SU-DHL-6 (cell line): Measurements from ENCODE around the gene CAPN5.

Source experiments
- H2AFZ ChIP-seq: fragments of 200-600 bp; sonication (generic); 2 replicates; pipeline ENCODE4 v1.6.1; 2014; ENCODE audit warnings: low read depth, mild to moderate bottlenecking, moderate library complexity, mixed read lengths, antibody characterized with exemption, low read length; ENCODE audit not compliant: severe bottlenecking
- H3F3A ChIP-seq: fragments of 200-600 bp; shearing (Covaris generic); 2 replicates; pipeline ENCODE4 v1.6.0; 2016; ENCODE audit warnings: antibody characterized with exemption, mild to moderate bottlenecking; ENCODE audit not compliant: insufficient read depth
- H3K27ac ChIP-seq: fragments of 200-600 bp; sonication (generic); 2 replicates; pipeline ENCODE4 v1.5.1; 2016; ENCODE audit warnings: low read depth, mild to moderate bottlenecking, low read length, moderate library complexity, mixed read lengths
- H3K27me3 ChIP-seq: fragments of 200-600 bp; sonication (generic), shearing (Covaris generic); 2 replicates; pipeline ENCODE4 v1.6.0; 2014; ENCODE audit warnings: mild to moderate bottlenecking, low read length
- H3K36me3 ChIP-seq: fragments of 200-600 bp; sonication (generic); 2 replicates; pipeline ENCODE4 v1.6.1; 2014; ENCODE audit warnings: mild to moderate bottlenecking, low read length, mixed read lengths
- H3K4me2 ChIP-seq: fragments of 300-600, 200-600 bp; shearing (Covaris generic), sonication (generic); 2 replicates; pipeline ENCODE4 v1.6.0; 2014; ENCODE audit warnings: low read length, low read depth, mild to moderate bottlenecking; ENCODE audit not compliant: poor library complexity, severe bottlenecking
- H3K4me3 ChIP-seq: fragments of 200-600 bp; sonication (generic); 2 replicates; pipeline ENCODE4 v1.5.1; 2014; ENCODE audit warnings: antibody characterized with exemption, low read length, mild to moderate bottlenecking, mixed read lengths; ENCODE audit not compliant: insufficient read depth, poor library complexity, severe bottlenecking
- H3K79me2 ChIP-seq: fragments of 200-600 bp; sonication (generic); 2 replicates; pipeline ENCODE4 v1.6.1; 2014; ENCODE audit warnings: mild to moderate bottlenecking, low read length, moderate library complexity; ENCODE audit not compliant: insufficient read depth
- H3K9ac ChIP-seq: fragments of 200-600 bp; sonication (generic); 2 replicates; pipeline ENCODE4 v1.7.0; 2014; ENCODE audit warnings: mild to moderate bottlenecking, low read length
- H3K9me2 ChIP-seq: fragments of 200-600 bp; sonication (generic); replicated peaks from 2 replicates; pipeline ENCODE4 v1.6.1; 2014; ENCODE audit warnings: low read length; ENCODE audit not compliant: insufficient read depth
- H3K9me3 ChIP-seq: fragments of 200-600 bp; sonication (generic); 2 replicates; pipeline ENCODE4 v1.6.1; 2014; ENCODE audit warnings: low read length, mixed read lengths; ENCODE audit not compliant: insufficient read depth
- H4K20me1 ChIP-seq: fragments of 200-600 bp; sonication (generic); 2 replicates; pipeline ENCODE4 v1.6.1; 2014; ENCODE audit warnings: low read depth, mild to moderate bottlenecking, antibody characterized with exemption, low read length, moderate library complexity, mixed read lengths
- EZH2phosphoT487 ChIP-seq: fragments of 200-600 bp; sonication (generic), shearing (Covaris generic); conservative IDR thresholded peaks from 2 replicates; pipeline ENCODE4 v1.6.1; 2018; ENCODE audit warnings: mild to moderate bottlenecking, antibody characterized with exemption, low read length, moderate library complexity, mixed read lengths
- TF ChIP-seq, protein P1 (sequence below): fragments of 200-600 bp; sonication (generic); IDR thresholded peaks from one replicate; pipeline ENCODE4 v1.5.1; 2017; ENCODE audit warnings: antibody characterized with exemption, mild to moderate bottlenecking, low read length, moderate library complexity; ENCODE audit not compliant: insufficient read depth, poor library complexity, severe bottlenecking

CAPN5 gene

DNA sequence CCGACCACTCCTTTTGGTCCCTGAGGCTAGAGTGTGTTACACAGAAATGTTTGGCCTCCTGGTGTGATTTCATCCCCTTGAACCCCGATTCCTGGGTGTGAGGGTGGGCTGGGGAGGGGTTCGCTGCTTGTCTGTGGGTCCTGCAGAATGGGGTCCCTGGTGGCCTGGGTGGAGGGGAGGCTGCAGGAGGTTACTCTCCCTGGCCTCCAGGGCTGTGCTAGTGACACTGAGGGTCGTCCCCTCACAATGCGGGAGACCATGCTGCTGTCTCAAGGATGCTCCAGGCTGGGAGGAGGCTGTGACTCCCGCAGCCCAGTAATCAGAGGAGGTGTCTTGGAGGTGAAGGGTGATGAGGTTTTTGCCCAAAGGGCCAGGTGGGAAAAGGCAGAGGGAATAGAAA, 18.9 kb downstream of the CAPN5 start:
- Histone ChIP-seq H2AFZ (no peak overlapping the region), H3K79me2 (no peaks in the 10 kb centered on the region), H3K4me2 (no peak overlapping the region), H3F3A (no peaks in the 10 kb centered on the region), H3K27me3 (no peaks in the 10 kb centered on the region), H3K9ac (no peak overlapping the region), H3K9me3 (no peaks in the 10 kb centered on the region), H3K27ac (no peak overlapping the region), H3K36me3 (no peaks in the 10 kb centered on the region), H4K20me1 (no peaks in the 10 kb centered on the region), H3K9me2 (no peaks in the 10 kb centered on the region), H3K4me3 (no peak overlapping the region)
- TF ChIP-seq, protein P1, sequence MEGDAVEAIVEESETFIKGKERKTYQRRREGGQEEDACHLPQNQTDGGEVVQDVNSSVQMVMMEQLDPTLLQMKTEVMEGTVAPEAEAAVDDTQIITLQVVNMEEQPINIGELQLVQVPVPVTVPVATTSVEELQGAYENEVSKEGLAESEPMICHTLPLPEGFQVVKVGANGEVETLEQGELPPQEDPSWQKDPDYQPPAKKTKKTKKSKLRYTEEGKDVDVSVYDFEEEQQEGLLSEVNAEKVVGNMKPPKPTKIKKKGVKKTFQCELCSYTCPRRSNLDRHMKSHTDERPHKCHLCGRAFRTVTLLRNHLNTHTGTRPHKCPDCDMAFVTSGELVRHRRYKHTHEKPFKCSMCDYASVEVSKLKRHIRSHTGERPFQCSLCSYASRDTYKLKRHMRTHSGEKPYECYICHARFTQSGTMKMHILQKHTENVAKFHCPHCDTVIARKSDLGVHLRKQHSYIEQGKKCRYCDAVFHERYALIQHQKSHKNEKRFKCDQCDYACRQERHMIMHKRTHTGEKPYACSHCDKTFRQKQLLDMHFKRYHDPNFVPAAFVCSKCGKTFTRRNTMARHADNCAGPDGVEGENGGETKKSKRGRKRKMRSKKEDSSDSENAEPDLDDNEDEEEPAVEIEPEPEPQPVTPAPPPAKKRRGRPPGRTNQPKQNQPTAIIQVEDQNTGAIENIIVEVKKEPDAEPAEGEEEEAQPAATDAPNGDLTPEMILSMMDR, result no peak
- no peak for TF ChIP-seq EZH2phosphoT487

DNA sequence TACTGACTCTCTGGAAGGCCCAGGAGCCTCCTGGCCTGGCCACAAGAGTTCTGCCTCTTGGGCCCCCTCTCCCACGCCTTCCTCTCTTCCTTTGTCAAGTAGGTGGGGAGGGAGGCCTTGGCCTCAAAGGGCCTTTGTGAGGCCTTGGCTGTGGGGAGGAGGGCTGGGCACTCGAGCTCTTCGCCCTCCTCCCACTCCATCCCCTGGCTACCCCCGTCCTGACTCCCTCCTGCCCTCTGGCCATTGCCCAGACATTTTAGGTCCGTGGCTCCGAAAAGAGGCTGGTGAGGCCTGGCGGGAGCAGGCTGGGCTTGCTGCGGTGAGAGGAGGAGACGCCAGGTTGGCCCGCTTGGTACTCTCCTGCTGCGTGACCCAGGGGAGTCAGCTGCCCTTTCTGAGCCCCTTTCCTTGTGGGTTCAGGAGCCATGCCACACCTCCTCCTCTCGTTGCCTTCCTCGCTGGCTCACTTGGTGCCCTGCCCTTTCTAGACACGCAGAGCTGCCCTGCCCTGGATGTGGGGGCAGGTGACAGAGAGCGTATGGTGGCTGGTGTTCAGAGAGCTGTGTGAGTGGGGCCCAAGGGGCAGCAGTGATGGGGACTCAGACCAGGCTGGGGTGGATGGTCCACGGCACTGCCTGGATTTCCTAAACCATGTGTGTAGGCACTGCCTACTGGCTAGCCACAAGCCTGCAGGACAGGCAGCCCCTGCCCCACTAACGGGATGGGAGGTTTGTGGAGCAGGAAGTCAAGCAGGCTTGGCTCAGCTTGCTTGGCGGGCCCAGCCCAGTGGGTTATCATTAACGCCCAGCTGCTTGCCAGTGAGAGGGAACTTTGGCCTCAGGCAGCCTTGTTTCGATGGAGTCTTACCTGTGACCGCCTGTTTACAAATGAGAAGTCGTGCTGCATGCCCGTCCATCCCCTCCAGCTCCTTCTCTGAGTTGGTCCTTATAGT, 20.0 kb downstream of the CAPN5 start:
- no peaks in the 10 kb centered on the region for H3K27me3 ChIP-seq
- no peak overlapping the region for H3K4me3 ChIP-seq
- no peak overlapping the region for H3K9ac ChIP-seq
- no peaks in the 10 kb centered on the region for H3K9me3 ChIP-seq
- no peaks in the 10 kb centered on the region for H4K20me1 ChIP-seq
- H3K36me3 ChIP-seq, result no peaks in the 10 kb centered on the region
- H3K4me2 ChIP-seq, result no peak overlapping the region
- no peaks in the 10 kb centered on the region for H3K79me2 ChIP-seq
- no peak overlapping the region for H2AFZ ChIP-seq
- no peak for TF ChIP-seq EZH2phosphoT487
- TF ChIP-seq, protein P1, result no peak
- no peaks in the 10 kb centered on the region for H3F3A ChIP-seq
- H3K27ac ChIP-seq, result no peak overlapping the region
- no peaks in the 10 kb centered on the region for H3K9me2 ChIP-seq

DNA sequence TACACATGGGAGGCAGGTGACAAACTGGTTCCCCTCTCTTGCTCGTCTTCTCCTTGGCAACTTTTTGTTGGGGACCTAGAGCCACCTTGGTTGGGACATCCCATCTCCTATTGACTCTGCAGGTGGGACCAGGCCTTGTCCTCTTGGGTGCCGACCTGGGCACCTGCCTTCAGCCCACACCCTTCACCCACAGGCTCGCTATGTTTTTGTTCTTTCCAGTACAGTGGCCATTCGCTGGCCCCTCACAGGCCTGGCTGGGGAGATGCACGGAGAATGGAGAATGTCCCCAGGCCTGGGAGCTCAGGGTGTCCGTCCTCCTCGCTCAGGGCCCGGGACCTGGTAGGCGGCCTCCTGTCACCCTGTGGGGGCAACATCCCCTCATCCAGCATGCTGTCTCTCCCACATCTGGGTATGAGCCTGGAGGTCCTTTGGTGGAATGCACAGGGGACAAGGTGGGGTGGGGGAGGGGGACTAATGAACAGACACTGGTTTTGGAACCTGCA, 21.0 kb downstream of the CAPN5 start:
- Histone ChIP-seq H3K4me2 (no peak overlapping the region), H3K9ac (no peak overlapping the region), H3K9me3 (no peaks in the 10 kb centered on the region), H3K9me2 (no peaks in the 10 kb centered on the region), H3K79me2 (no peaks in the 10 kb centered on the region), H3K27ac (no peak overlapping the region), H4K20me1 (no peaks in the 10 kb centered on the region), H2AFZ (no peak overlapping the region), H3F3A (no peaks in the 10 kb centered on the region), H3K36me3 (no peaks in the 10 kb centered on the region), H3K27me3 (no peaks in the 10 kb centered on the region), H3K4me3 (no peak overlapping the region)
- TF ChIP-seq, protein P1, result no peak
- no peak for TF ChIP-seq EZH2phosphoT487
